WTC11 (cell line): ENCODE data around the gene SOX6. TPM values are rescaled to one million over a fixed set of nuclear protein-coding genes. Genes with fewer than 3 reads are reported as not detected.

Source experiments
- ATAC-seq: fragments of 200-7000 bp; cut with Tn5 transposase; 2 replicates; pipeline ENCODE4 v1.10.0; 2021; ENCODE audit warnings: mild to moderate bottlenecking, moderate library complexity
- CTCF ChIA-PET: fragments of 300-600 bp; sonication (Branson Sonifier 250); formaldehyde crosslinking; loops from one replicate; lab custom pipeline; 2021; ENCODE audit warnings: antibody characterized with exemption; lab: Charles Lee
- POLR2A ChIA-PET: fragments of 350-600 bp; sonication (Branson Sonifier 250); formaldehyde crosslinking; loops from one replicate; lab custom pipeline; 2021; ENCODE audit warnings: antibody characterized with exemption; lab: Charles Lee
- DNase-seq: peaks from one replicate; pipeline ENCODE4 v3.0.0; 2021; ENCODE audit warnings: low spot score
- H3K27ac Mint-ChIP-seq: 2 replicates; pipeline ENCODE4 v1.8.0; 2021; ENCODE audit warnings: mixed read lengths
- H3K27me3 Mint-ChIP-seq: 2 replicates; pipeline ENCODE4 v1.8.0; 2021; ENCODE audit warnings: low read depth, mild to moderate bottlenecking, moderate library complexity, mixed read lengths
- H3K36me3 Mint-ChIP-seq: 2 replicates; pipeline ENCODE4 v1.8.0; 2021; ENCODE audit warnings: mixed read lengths
- H3K4me1 Mint-ChIP-seq: 2 replicates; pipeline ENCODE4 v1.8.0; 2022; ENCODE audit warnings: mixed read lengths
- H3K4me3 Mint-ChIP-seq: 2 replicates; pipeline ENCODE4 v1.8.0; 2021; ENCODE audit warnings: mild to moderate bottlenecking, moderate library complexity, mixed read lengths
- H3K9me3 Mint-ChIP-seq: 2 replicates; pipeline ENCODE4 v1.8.0; 2021; ENCODE audit warnings: mixed read lengths
- AR ChIP-seq: fragments of 250-450 bp; sonication (Bioruptor Pico); IDR thresholded peaks from 2 replicates; pipeline ENCODE4 v1.9.0; 2021; ENCODE audit warnings: mild to moderate bottlenecking
- ATF2 ChIP-seq: sonication (generic); formaldehyde crosslinking; IDR thresholded peaks from 2 replicates; pipeline ENCODE4 v1.8.1; 2022; ENCODE audit warnings: low read depth, missing genetic modification reagents, borderline replicate concordance
- ATF3 ChIP-seq: sonication (generic); formaldehyde crosslinking; conservative IDR thresholded peaks from 2 replicates; pipeline ENCODE4 v1.8.1; 2022; ENCODE audit warnings: mild to moderate bottlenecking, missing genetic modification reagents
- CREB1 ChIP-seq: sonication (generic); formaldehyde crosslinking; IDR thresholded peaks from 2 replicates; pipeline ENCODE4 v1.8.0; 2023; ENCODE audit warnings: mild to moderate bottlenecking, missing genetic modification reagents
- CTCF ChIP-seq: fragments of 200-600 bp; IDR thresholded peaks from 2 replicates; pipeline ENCODE4 v1.8.0; 2022; ENCODE audit warnings: antibody characterized with exemption
- EMX1 ChIP-seq: fragments of 250-450 bp; sonication (Bioruptor Pico); IDR thresholded peaks from 2 replicates; pipeline ENCODE4 v1.8.0; 2021; ENCODE audit warnings: mild to moderate bottlenecking
- ESRRA ChIP-seq: sonication (generic); formaldehyde crosslinking; IDR thresholded peaks from 2 replicates; pipeline ENCODE4 v1.8.1; 2022; ENCODE audit warnings: mild to moderate bottlenecking, missing genetic modification reagents, borderline replicate concordance
- ETV6 ChIP-seq: sonication (generic); formaldehyde crosslinking; IDR thresholded peaks from 2 replicates; pipeline ENCODE4 v1.8.1; 2022; ENCODE audit warnings: mild to moderate bottlenecking, missing genetic modification reagents
- GRHL2 ChIP-seq: fragments of 250-450 bp; sonication (Bioruptor Pico); IDR thresholded peaks from 2 replicates; pipeline ENCODE4 v1.8.0; 2022; ENCODE audit warnings: mild to moderate bottlenecking, moderate library complexity; ENCODE audit not compliant: insufficient replicate concordance, severe bottlenecking
- GTF2I ChIP-seq: fragments of 250-450 bp; sonication (Bioruptor Pico); conservative IDR thresholded peaks from 2 replicates; pipeline ENCODE4 v1.4.0; 2021; ENCODE audit warnings: mild to moderate bottlenecking
- MYBL2 ChIP-seq: sonication (generic); formaldehyde crosslinking; IDR thresholded peaks from 2 replicates; pipeline ENCODE4 v1.8.1; 2023; ENCODE audit warnings: mild to moderate bottlenecking, moderate library complexity, missing genetic modification reagents
- NFE2L1 ChIP-seq: sonication (generic); formaldehyde crosslinking; IDR thresholded peaks from 2 replicates; pipeline ENCODE4 v1.8.1; 2023; ENCODE audit warnings: missing genetic modification reagents
- RELA ChIP-seq: sonication (generic); formaldehyde crosslinking; IDR thresholded peaks from 2 replicates; pipeline ENCODE4 v1.8.1; 2022; ENCODE audit warnings: missing genetic modification reagents, mild to moderate bottlenecking, borderline replicate concordance
- SMAD4 ChIP-seq: sonication (generic); formaldehyde crosslinking; IDR thresholded peaks from 2 replicates; pipeline ENCODE4 v1.8.0; 2022; ENCODE audit warnings: mild to moderate bottlenecking, missing genetic modification reagents
- SOX15 ChIP-seq: fragments of 250-450 bp; sonication (Bioruptor Pico); IDR thresholded peaks from 2 replicates; pipeline ENCODE4 v1.9.0; 2021; ENCODE audit warnings: mild to moderate bottlenecking
- STAT6 ChIP-seq: sonication (generic); formaldehyde crosslinking; conservative IDR thresholded peaks from 2 replicates; pipeline ENCODE4 v1.8.1; 2023; ENCODE audit warnings: mild to moderate bottlenecking, low read depth, missing genetic modification reagents, moderate library complexity
- TEAD4 ChIP-seq: sonication (generic); formaldehyde crosslinking; IDR thresholded peaks from 2 replicates; pipeline ENCODE4 v1.8.0; 2022; ENCODE audit warnings: mild to moderate bottlenecking, missing genetic modification reagents
- ZBTB21 ChIP-seq: sonication (generic); formaldehyde crosslinking; IDR thresholded peaks from 2 replicates; pipeline ENCODE4 v1.8.1; 2023; ENCODE audit warnings: mild to moderate bottlenecking, missing genetic modification reagents, borderline replicate concordance
- ZNF138 ChIP-seq: sonication (generic); formaldehyde crosslinking; conservative IDR thresholded peaks from 2 replicates; pipeline ENCODE4 v1.8.1; 2022; ENCODE audit warnings: mild to moderate bottlenecking, moderate library complexity, missing genetic modification reagents
- ZNF423 ChIP-seq: fragments of 250-450 bp; sonication (Bioruptor Pico); IDR thresholded peaks from 2 replicates; pipeline ENCODE4 v2.1.2; 2022; ENCODE audit warnings: mild to moderate bottlenecking, moderate library complexity
- total RNA-seq: library from RNA; stranded (reverse); gene quantifications from 3 replicates; pipeline ENCODE4 v1.2.3, GENCODE V29; 2021
- TF ChIP-seq, protein P1 (sequence below): sonication (generic); formaldehyde crosslinking; IDR thresholded peaks from 2 replicates; pipeline ENCODE4 v1.8.1; 2023; ENCODE audit warnings: mild to moderate bottlenecking, missing genetic modification reagents, borderline replicate concordance

The SOX6 gene
- total RNA-seq, 1 experiment from 2014 or later: 0.13 TPM

DNA sequence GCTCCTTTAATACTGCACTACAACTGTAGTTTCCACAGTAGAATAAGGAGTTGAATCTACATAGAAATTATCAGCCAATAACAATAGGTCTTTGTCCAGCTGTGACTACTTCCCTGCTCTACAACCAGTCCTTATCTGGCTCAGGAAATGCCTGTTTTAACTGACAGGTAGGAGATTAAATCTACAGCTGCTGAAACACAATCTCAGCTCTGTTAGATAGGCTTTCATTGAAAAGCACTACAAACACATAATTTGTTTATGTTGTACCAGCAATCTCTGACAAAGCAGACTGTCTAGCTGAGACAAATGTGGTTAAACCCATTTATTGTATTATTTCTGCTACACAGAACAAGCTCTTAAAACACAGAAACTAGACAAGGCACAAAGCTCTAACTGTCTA, 230.0 kb downstream of the SOX6 start (continued):
- TF ChIP-seq ESRRA (CRISPR knock-in tag) (no peak), ETV6 (no peak)

DNA sequence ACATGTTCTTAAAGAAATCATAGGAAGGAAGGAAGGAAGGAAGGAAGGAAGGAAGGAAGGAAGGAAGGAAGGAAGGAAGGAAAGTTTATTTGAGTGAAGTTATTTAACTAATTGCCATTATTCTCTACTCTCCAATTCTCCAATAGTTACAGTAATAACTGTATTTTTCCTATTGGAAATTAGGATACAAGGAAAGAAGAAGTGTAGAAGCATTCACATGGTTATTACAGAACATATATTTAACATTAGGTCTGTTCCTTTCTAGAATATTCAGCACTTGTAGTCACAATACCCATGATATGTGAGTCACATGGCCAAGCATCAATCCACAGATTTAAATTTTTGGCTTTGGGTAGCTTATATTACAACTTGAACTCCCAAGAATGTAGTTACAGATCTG, 230.6 kb downstream of the SOX6 start:
- DNase-seq: no peak
- Mint-ChIP-seq H3K9me3 (no peaks in the 10 kb centered on the region), H3K27me3 (no peaks in the 10 kb centered on the region), H3K36me3 (no peaks in the 10 kb centered on the region), H3K4me3 (no peak overlapping the region), H3K4me1 (peaks cover 13% of the 10 kb centered on the region), H3K27ac (no peak overlapping the region)
- CTCF ChIA-PET: no interaction called here
- no peak for ATAC-seq
- no peak for TF ChIP-seq GRHL2
- TF ChIP-seq AR (CRISPR knock-in tag): no peak
- no peak for TF ChIP-seq ESRRA (CRISPR knock-in tag)
- TF ChIP-seq RELA (CRISPR knock-in tag): no peak
- no peak for TF ChIP-seq ATF3 (CRISPR knock-in tag)
- TF ChIP-seq, protein P1, sequence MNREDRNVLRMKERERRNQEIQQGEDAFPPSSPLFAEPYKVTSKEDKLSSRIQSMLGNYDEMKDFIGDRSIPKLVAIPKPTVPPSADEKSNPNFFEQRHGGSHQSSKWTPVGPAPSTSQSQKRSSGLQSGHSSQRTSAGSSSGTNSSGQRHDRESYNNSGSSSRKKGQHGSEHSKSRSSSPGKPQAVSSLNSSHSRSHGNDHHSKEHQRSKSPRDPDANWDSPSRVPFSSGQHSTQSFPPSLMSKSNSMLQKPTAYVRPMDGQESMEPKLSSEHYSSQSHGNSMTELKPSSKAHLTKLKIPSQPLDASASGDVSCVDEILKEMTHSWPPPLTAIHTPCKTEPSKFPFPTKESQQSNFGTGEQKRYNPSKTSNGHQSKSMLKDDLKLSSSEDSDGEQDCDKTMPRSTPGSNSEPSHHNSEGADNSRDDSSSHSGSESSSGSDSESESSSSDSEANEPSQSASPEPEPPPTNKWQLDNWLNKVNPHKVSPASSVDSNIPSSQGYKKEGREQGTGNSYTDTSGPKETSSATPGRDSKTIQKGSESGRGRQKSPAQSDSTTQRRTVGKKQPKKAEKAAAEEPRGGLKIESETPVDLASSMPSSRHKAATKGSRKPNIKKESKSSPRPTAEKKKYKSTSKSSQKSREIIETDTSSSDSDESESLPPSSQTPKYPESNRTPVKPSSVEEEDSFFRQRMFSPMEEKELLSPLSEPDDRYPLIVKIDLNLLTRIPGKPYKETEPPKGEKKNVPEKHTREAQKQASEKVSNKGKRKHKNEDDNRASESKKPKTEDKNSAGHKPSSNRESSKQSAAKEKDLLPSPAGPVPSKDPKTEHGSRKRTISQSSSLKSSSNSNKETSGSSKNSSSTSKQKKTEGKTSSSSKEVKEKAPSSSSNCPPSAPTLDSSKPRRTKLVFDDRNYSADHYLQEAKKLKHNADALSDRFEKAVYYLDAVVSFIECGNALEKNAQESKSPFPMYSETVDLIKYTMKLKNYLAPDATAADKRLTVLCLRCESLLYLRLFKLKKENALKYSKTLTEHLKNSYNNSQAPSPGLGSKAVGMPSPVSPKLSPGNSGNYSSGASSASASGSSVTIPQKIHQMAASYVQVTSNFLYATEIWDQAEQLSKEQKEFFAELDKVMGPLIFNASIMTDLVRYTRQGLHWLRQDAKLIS (CRISPR knock-in tag): no peak
- TF ChIP-seq ATF2 (CRISPR knock-in tag): no peak
- no peak for TF ChIP-seq SOX15 (CRISPR knock-in tag)
- POLR2A ChIA-PET: no interaction called here

DNA sequence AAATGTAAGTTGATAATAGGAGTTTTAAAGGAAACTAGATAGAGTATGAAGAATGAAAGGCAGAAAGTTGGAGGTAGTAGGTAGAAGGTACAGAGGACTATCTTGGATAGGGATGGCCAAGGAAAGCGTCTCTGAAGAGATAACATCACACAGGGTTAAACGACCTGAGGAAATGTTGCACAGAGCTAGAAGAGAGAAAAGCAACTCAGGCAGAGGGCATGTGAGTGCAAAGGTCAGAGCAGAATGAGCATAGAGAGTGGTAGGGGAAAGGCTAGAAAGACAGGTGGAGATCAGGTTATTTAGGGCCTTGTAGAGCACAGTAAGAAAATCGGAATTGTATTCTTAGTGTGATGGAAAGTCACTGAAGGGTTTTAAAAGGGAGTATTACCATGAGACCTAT, 232.0 kb downstream of the SOX6 start:
- Mint-ChIP-seq H3K36me3 (no peaks in the 10 kb centered on the region), H3K9me3 (no peaks in the 10 kb centered on the region), H3K27ac (no peak overlapping the region), H3K4me1 (peaks cover 13% of the 10 kb centered on the region), H3K4me3 (no peak overlapping the region), H3K27me3 (no peaks in the 10 kb centered on the region)
- POLR2A ChIA-PET: no interaction called here
- DNase-seq: no peak
- ATAC-seq: no peak
- CTCF ChIA-PET: no interaction called here
- TF ChIP-seq MYBL2 (CRISPR knock-in tag): no peak
- TF ChIP-seq ZNF138 (CRISPR knock-in tag): no peak
- TF ChIP-seq SMAD4: no peak
- TF ChIP-seq NFE2L1 (CRISPR knock-in tag): no peak
- TF ChIP-seq ZBTB21 (CRISPR knock-in tag): no peak
- TF ChIP-seq GTF2I (CRISPR knock-in tag): no peak
- TF ChIP-seq TEAD4 (CRISPR knock-in tag): no peak
- TF ChIP-seq CREB1 (CRISPR knock-in tag): no peak
- no peak for TF ChIP-seq EMX1
- no peak for TF ChIP-seq ZNF423 (CRISPR knock-in tag)
- TF ChIP-seq STAT6 (CRISPR knock-in tag): no peak
- TF ChIP-seq CTCF: no peak
